Stimulated activated CD8-positive, alpha-beta memory T cell treated with anti-CD3 and anti-CD28 coated beads, Interleukin-4, amount 100 ng/mL, for 4 hours (primary cell): Measurements from ENCODE around the gene VSNL1.

Experiments
- DNase-seq, 2 donors: peaks; one replicate each; pipeline ENCODE4 v3.0.0-alpha.2; 2020; ENCODE audit warnings: low read depth in 2 of 2, low spot score in 1 of 2

Gene VSNL1

DNA sequence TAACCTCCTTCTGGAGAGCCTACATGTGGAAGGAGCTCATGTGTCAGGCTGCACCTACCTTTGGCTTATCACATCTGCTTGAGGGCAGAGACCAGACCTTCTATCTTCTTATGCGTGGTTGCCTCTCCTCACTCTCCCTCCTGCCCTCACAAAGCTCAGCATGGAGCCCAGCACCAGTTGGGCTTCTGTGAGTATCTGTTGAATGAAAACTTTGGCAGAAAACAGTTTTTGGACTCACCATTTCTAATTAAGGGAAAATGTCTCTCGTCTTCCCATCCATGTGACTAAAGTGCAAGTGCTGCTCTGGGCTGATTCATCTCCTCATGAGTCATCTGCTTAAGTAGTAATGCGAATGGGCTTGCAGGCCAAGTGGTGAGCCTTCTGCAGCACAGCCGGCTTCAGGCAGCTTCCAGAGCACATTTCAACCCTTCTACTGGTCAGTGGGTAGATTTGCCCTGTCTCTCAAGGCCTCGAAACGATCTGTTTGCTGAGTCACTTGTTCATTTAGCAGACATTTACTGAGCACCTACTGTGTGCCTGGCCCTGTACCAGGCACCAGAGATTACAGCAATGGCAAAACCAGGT is 102.6 kb downstream of the VSNL1 start:
- no peak for DNase-seq

DNA sequence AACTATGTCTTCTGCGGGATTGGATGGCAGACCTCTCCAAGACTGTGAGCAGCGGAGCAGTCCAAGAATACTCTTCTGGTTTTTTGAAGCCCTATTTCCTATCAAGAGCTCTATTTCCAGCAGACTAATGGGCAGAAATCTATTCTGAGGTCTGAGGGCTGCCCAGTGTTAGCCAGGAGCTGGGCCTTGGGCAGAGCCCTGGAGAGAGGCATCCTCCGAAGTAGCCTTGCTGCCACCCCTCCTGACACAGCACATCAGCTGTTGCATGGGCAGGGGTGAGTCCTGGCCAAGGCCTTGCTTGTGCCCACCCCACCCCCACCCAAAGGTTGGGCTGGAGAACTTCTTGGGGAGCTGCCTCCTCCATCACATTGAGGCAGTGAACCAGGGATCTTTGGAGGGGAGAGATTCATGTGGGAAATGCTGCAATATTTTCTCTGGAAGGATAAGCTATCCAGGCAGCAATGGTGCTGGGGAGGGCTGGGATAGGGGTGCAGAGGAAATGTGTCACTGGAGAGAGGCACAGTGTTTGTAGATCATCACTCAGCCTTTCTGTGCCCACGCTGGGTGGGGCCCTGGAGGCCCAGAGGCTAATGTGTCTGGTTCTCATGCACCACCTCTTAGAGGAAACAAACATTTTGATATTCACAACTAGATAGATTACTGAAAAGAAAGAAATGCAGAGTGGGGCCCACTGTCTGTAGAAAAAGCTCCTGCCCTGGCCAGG is 104.7 kb downstream of the VSNL1 start:
- DNase-seq: no peak

DNA sequence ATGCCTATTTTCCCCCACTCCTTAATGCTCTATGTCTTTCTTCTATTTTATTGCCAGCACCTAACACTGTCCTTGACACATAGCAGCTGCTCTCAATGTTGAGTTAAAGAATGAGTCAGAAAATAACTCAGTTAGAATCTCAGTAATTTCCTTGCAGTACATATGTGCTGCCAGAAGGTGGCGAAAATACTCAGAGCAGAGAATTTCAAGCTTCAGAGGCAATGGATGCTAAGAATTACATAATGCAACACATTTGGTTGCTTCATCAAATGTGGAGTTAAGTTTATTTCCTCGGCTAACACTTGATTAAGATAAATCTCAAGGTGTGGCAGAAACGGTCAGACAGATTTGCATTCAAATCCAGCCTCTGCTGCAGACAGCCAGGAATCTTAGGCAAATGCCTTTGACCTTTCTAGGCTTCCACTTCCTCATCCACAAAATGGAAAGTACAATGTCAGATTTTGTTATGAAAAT is 105.6 kb downstream of the VSNL1 start:
- peak in 1 of 2 donors; percentile 24 for DNase-seq

DNA sequence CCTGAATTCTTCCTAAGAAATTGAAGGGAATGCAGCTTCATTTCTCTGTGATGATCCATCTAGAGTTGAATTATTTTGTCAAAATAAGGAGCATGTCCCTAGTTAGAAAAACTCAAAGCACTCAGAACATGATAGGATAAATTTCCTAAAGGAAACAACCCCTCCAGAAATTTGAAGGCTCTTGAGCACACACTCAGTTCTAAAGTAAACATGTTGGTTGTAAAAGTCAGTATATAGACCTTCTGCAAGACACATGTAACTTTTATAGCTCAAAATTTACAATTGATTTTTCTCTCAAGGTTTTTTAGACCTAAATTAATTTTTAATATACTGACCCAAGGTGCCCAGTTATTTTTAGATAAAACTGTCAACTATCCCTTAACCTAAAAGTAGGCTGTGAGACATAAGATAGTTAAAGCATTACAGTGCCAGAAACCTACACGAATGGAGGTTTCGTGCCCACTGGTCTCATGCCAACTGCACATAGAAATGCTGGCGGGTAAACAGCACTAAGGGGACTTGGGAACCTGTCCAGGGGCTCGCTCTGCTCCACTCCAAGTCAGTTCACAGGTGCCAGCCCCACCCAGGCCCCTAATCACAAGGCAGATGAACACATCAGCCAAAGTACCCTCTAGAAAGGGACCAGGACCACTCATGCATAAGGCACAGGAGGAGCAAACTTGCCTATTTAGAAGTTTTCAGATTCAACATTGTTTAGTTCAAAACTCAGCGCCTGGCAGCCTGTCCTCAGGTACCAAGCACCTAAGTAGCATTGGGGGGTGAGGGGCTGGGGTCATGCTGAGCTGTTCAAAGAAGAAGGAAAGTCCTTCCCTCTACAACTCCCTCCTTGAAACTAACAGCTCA is 106.6 kb downstream of the VSNL1 start:
- no peak for DNase-seq

DNA sequence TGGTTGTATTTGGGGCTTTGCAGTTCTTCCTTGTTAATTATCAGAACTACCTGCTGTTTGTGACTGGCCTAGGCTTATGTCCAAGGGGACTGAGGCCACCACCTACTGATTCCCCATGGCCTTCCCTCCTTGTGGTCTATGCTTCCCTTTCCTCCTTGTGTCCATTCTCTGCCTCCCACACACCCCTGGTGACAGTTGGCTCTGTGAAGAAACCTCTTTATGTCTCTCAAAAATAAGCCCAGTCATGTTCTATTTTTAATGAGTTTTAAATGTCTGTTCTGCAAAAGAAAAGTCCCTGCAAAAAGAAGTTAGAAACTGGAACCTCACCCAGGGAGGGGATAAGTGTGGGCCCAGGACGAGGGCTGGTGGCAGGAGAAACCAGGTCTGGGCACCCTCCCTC is 108.1 kb downstream of the VSNL1 start:
- no peak for DNase-seq

DNA sequence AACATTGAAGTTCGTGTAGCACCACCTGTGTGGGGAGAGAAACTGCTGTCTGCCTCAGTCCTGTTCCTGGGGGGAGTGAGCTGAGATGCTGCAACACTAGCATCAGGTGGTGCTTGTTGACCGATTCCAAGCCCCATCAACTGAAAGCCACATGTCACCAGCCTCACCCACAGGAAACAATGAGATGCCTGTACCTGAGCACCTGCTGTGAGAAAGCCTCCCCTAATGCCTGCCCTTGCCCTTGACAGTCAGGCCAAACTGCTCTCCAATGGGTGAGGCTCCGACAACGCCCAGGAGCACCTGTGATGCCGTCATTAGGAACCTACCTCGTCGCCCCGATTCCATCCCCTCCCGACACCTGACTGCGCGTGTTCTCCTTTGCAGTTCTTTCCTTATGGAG is 108.5 kb downstream of the VSNL1 start:
- DNase-seq: no peak

DNA sequence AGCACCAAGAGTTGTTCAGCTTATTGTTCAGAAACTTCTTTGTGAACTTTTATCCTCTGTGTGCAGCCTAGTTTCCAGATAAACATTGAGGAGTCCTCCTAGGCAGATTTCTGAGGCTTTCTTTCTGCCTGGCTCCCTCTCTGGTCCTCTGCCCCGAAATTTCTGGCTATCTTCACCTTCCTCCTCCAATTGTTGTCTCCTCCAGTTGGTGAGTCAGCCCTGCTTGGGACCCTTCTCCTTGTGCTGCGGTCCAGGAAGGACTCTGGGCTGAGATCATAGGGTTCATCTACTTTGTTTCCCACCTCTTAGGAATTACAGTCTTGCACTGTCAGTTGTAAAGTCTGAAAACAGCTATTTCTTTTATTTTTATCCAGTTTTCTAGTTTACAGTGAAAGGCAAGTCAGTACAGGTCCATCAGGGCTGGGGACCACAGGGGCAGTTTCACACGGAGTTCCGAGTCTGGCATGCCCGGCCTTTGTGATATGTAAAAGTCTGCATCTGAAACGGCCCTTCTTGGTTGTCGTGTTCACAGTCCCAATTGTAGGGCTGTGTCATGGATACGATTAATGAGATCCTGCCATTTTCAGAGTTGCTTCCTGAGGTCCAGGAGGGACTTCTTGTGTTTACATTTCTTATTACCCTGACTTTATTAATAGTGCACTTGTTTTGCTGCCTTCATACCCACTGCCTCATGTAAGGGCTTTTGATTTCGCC is 112.3 kb downstream of the VSNL1 start:
- no peak for DNase-seq

DNA sequence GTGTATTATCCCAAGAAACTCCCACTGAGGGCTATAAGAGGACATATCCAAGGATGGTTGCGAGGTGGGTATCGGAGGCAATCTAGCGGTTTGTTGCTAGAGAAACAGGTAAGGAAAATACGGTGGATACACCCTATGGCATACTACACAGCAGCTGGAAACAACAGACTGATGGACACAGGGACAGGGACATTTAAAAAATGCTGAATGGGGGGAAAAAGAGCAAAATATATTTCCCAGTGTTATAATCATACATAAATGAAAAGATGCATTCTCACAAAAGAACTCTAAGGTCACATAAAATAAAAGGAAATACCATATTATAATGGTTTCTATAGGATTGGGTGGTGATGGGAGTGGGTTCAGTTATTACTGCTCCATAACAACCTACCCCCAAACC is 117.3 kb downstream of the VSNL1 start:
- DNase-seq: no peak

DNA sequence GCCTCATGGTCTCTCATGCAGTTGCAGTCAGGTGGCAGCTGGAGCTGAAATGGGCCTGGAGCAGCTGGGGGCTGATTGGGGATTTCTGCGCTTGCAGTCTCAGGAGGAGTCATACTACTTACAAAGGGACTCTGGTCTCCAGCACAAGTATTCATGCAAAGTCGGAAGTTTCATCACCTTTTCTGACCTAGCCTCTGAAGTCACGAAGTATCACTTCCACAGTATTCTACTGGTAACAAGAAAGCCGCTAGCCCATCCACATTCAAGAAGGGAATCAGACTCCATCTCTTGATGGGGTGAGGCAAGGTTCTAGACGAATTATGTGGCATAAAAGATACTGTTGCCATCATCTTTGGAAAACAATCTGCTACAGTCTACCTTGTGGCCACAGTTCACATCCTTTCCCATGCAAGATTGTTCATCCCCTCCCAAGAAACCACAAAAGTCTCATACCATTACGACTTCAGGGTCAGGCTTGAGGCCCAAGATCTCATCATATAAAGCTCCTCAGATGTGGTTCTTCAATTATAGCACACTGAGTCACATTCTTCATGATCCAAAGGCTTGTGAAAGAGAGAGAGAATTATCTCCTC is 117.9 kb downstream of the VSNL1 start:
- no peak for DNase-seq

DNA sequence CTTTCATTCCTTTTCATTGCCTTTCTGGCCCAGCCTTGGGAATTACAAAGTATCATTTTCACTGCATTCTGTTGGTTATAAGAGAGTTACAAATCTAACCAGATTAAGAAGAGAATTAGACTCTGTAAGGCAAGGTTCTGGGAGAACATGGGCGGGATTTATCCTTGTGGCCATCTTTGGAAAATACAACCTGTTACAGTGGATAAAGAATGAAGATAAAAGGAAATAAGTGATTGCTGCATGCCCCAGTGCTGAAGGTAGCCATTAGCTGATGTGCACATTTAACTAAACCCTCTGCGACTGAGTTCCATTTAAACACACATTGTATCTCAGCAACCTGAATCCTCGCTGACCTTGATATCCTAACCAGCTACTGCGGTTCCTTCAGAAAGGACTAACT is 119.7 kb downstream of the VSNL1 start:
- no peak for DNase-seq

DNA sequence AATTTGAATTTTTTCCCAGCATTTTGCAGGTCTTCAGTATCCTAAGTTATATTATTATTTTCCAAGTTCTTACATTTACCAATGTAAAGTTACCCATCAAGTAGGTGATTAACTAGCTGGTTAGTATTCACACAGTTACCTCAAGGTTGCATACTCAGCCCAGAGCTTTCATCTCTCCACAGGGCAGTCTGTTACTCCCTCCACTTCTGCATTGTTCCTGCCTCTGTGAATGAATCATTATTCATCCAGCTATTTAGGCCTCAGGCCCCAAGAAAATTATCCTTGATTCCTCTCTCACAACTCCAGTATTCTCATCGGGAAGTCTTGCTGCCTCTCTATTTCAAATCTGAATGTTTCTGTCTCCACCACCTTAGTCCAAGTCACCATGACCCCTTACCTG is 121.0 kb downstream of the VSNL1 start:
- DNase-seq: no peak

DNA sequence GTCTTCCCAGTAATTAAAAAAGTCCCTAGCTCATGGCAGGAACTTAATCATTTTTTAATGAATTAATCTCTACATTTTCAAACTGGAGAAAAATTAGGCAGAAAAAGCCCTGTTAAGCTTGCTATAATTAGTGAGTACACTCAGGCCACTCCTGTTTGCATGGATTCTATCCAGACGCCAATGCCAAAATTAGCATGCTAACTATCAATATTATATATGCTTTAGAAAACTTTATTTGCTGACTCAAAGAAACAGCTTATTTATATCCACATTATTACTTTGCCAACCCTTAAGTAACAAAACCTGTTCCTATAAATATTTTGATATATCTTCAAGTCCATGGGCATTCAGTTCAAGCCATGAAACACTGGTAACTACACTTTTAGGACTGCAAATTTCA is 122.2 kb downstream of the VSNL1 start:
- no peak for DNase-seq

DNA sequence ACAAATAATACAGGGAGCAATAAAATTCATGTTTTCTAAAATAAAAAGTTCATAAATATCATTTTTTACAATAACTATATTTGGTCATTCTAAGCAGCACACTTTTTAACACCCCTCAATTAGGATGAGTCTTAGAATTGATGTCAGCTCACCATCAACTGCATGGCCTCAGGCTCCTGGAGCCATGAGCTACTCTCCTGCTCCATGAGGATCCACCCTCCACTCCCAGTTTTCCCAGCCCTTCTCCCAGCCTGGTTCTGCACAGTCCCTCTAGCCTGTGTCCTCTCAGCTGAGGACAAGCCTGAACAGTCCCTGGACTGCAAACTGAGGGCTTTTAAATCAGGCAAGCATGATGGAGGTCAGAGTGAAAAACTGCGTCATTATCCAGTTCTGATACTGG is 124.0 kb downstream of the VSNL1 start:
- DNase-seq: no peak

DNA sequence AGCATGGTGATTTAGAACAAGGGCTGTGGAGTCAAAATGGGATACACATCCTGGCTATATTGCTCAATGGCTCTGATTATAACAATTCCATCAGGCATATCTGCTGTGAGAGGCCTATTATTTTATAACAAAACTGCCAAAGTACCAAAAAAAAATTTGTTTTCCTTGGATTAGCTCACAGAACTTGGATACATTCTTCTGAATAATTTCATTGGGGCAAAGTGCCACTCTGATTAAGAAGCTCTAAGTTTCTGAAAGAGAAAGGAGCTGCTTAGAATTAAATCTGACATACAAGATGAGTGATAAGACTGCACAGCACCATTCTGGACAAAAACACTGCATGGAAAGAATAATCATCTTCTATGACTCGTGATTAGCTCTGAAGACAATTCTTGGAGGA is 127.4 kb downstream of the VSNL1 start:
- DNase-seq: no peak

DNA sequence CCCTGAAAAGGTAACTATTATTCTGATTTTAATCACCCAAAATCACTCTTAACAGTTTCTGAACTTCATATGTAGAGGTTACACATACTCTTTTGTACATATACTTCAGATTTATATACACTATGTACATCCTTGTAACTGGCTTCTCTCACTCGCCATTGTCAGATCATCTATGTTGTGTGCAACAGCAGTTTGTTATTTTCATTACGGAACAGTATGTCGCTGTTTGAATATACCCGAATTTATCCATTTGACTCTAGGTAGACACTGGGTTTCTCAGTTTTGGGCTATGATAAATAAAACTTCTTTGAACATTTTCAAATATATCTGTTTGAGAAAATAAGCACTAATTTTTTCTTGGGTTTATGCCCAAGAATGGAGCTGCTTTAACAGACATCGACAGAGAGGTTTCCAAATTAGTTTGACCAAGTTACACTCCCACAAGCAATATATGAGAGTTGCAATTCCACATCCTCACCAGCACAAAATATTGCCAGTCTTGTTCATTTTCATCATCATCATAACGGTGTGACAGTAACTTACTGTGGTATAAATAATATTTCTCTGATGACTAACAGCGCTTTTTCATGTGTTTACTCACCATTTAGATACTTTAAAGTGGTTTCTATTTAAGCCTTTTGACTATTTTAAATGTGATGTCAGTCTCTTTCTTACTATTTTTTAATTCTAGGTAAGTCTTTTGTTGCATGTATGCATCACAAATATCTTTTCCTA is 132.3 kb downstream of the VSNL1 start:
- no peak for DNase-seq

DNA sequence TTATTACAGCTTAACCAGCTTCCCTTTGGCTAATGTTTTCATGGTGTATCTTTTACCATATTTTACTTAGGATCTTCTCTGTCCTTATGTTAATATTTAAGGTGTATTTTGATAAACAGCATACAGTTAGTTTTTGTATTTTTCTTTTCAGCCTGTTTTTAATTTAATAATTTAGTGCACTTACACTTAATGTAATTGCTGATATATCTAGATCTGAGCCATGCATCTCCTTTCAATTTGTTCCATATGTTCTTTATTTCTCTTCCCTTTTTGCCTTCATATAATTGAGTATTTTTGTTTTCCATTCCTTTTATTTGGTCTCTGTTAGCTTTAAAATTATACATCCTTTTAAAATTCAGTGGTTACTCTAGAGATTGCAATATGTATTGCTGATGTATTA is 134.3 kb downstream of the VSNL1 start:
- no peak for DNase-seq

DNA sequence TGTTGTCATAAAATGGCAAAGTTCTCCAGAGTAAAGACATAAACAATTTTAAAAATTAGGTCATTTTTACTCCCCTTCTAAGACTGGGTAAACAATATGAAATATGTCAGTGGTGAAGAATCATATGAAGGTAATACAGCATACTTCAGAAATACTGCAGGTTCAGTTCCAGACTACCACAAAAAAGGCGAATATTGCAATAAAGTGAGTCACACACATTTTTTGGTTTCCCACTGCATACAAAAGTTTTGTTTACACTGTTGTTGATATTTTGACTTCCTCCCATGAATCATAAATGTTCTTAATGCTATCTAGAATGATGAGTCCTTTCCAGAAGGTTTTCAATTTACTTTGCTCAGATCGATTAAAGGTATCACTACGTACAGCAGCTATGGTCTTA is 139.6 kb downstream of the VSNL1 start:
- no peak for DNase-seq

DNA sequence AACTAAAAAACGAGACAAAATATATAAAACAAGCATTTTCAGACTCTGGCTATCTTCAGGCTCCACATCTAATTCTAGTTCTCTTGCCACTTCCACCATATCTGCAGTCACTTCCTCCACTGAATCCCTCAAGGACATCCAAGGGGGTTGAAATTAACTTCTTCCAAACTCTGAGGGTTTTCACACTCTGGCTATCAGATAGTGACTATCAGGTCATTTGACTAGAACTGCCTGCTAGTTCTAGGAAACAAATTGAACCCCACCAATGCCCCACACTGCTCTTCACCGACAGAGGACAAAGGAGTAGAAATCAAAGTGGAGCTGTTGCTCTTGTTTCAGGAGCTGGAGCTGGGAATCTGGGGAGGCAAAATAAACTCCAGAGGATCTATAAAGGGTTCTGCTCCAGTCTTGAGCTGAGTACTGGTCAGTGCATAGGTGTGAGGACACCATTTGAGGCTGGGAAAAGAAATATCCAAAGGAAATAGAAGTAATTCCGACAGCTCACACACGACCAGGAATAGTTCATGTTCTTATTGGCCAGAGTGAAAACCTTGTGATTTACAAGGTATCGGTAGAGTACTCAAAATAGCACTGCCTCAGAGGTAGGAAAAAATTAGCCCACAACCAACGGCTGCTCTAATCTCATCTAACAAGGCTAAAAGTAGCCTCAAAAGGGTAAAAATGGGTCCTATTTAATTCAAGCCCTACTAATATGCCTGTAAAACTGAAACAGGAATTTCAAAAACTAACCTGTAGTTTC is 141.8 kb downstream of the VSNL1 start:
- DNase-seq: no peak

DNA sequence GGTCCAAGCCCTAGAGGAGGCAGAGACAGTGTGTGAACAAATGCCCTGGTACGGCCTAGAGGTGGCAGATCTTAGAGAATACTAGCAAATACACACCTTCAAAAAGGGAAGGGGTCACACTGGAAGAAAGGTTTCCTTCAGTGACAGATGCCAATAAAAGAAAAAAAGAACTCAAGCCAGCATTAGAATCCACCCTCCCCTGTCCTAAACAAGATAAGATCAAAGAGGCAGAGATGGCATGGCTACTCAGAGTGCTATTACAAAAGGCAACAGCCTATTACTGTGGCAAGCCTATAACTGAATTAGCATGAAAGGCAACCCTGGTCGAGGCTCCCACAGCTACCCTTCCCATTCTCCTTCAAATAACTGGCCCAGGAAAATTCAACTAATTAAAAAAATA is 143.5 kb downstream of the VSNL1 start:
- no peak for DNase-seq

DNA sequence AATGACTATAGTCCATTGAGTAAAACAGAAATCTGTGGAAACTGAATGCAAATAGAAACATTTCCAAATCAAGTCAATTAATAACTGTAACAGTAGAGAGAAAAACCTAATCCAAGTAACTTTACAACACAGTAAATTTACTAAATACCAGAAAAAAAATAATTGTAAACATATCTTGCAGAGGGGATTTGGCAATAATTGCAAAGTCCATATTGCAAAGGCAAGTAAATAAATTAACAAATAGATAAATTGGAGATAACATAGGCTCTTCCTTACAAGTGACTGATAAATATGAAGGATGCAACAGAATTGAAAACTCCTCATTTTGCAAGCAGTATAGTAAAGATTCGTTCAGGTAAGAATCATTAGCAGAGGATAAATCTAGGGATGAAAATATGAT is 148.1 kb downstream of the VSNL1 start:
- DNase-seq: no peak
